ENCODE data around the gene AANAT.
A peak's percentile ranks its signal among the peaks of the same experiment; 100 is the strongest.

AANAT gene

GRCh38 chr17:76491271-76492122, 24.1 kb downstream of the AANAT start:
- DNase-seq, result no peak

GRCh38 chr17:76492123-76492988, 25.0 kb downstream of the AANAT start:
- no peak for DNase-seq

DNA sequence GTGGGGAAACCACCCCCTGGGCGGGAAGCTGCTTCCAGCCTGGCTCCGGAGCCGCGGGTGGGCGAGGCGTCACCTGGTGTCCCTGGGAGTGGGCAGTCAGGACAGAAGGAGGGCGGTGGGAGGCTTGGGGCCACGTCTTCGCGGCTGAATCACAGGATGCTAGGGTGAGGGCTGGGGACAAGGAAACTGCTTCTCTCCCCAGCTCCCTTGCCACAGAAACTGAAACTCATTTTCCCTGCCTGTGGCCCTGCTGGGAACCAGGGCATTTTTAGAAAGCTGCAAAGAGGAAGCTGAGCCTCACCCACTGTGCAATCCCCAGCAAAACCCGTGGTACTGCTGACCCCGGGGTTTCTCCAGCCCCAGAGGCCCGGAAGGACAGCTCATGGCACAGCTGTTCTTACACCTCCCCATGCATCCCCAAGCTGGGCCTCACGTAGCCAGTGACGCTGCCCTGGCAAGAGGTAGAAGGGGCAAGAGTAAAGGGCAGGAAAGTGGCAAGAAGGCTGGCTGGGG, 25.6 kb downstream of the AANAT start:
- DNase-seq, result no peak

- DNase-seq, result no peak
Observed at GRCh38 chr17:76493505-76494167, 26.2 kb downstream of the AANAT start.

DNA sequence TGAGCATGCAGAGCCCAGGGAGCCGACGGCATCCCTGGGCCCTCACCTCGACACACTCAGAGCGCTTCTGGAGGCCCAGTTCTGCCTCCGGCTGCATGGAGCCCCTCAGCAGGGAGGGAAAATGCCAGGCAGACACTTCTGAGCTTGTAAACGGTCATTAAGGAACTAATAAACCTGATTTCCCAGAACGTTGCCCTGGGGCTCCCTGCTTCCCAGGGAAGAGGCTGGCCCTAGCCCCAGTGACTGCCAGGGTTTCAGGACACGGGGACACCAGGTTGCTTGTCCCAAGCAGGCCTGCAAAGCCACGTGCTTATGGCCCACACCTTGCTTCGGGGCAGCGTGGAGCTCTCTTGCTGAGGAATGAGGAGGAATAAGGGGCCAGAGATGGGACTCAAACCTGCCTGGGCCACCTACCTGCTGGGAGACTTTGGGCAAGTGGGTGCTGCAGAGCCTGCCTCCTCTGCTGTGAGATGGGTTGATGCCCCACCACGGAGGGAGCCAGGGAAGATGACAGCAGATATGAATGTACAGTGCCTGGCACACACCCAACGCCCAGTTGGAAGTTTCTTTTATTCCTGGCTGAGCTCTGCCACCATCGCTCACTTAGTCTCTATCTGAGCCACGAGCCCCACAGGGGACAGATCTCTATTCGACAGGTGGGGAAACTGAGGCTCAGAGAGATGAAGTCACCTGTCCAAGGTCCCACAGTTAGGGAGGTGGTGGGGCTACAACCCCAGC, 28.4 kb downstream of the AANAT start:
- DNase-seq, result peak; percentile 16 to 36

GRCh38 chr17:76496464-76496863, 29.1 kb downstream of the AANAT start:
- no peak for DNase-seq

DNA sequence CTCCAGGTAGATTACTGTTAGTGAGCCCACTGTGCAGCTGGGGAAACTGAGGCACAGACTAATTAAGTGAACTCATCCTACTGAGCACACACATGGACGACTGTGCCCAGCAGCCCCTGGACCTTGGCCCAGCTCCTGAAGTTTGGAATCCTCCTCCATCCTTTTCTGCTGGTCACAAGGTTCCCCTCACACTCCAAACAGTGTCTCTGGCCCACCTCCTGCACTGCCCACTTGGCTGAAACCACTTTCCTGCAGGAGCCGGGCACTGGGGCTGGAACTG, 30.2 kb downstream of the AANAT start:
- DNase-seq, result no peak

DNA sequence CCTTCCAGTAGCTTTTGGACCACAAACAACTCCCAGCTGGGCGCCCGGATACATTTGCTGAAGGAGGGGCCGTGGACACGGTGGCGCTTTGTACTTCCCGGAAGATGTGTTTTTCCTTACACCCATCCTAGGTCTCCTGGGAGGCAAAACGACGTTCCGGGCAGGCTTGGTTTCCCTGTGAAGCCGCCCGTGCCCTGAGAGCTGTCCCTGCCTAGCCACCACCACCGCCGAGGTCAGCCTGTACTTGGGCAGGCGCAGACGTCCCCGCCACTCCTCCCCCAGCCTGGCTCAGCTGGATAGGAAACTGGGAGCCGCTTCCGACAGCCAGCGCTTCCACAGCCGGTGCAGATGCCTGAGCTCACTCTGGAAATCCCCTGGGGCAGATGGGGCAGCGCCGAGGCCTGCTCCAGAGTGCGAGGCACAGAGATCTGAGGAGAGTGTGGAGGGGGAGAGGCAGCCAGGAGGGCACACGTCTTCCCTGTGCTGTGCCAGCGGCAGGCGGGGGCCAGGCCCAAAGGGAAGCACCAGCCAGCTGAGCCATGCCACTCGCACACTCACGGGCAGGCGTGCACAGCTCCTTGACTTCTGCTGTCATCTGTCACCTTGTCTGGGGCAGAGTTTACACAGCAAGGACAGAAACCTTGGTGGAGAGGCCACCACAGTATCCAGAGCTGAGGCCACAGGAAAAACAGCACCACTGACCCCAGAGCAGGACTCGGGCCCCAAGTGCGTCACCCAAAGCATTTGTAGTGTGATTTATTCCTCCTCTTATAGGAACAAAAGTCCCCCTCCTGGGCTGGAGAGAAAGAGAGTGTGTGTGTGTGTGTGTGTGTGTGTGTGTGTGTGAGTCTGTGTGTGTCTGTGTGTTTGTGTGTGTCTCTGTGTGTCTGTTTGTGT, 30.8 kb downstream of the AANAT start:
- DNase-seq, result peak; percentile 59 to 91

DNA sequence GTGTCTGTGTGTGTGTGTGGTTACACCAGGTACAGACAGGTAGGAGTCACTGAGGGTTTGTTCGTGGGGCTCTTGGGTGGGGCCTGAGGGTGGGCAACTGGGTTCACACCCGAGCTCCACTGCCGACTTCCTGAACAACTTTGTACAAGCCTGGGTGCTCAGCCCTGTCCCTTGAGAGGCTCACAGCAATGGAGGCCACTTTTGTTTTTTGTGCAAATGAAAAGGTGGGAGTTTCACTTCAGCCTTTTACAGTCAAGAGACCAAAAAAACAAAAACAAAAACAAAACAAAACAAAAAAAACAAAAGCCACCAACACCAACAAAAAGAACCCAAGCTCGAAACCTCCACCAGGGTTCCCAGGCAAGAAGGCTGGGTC, 31.5 kb downstream of the AANAT start:
- no peak for DNase-seq

GRCh38 chr17:76499267-76499667, 31.9 kb downstream of the AANAT start:
- peak in 1 of 2 experiments; percentile 22 for DNase-seq

- no peak for DNase-seq
Observed at GRCh38 chr17:76500074-76500746, 32.8 kb downstream of the AANAT start.

- no peak for DNase-seq
Observed at GRCh38 chr17:76500747-76501017, 33.3 kb downstream of the AANAT start.

- peak in 1 of 2 experiments; percentile 84 for DNase-seq
Observed at GRCh38 chr17:76501018-76501826, 33.8 kb downstream of the AANAT start, which contains the start of gene RHBDF2. Gene RHBDF2 (minus strand): TSS chr17:76501423. CDS start chr17:76481524, 19,899 bp downstream.

DNA sequence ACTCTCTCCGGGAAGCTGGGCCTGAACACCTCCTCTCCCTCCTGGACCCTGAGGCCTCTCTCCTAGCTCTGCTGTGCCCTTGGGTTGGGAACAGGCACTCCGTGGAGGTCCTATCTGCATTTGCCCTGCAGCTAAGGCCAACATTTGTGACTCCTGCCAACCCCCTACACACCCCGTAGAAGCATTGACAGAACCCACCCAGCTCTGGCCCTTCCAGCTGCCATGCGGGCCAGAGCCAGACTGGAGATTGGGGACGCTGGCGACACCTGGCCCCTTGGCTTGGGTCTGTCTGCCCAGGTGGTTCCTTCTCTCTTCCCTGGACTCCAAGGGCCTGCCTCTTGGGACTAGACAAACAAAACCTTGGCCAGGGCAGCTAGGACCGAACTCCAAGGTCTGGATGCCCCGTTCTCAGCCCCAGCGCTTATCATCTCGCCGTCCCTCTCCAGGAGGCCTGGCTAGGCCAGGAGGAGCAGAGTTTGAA, 34.5 kb downstream of the AANAT start:
- no peak for DNase-seq

DNA sequence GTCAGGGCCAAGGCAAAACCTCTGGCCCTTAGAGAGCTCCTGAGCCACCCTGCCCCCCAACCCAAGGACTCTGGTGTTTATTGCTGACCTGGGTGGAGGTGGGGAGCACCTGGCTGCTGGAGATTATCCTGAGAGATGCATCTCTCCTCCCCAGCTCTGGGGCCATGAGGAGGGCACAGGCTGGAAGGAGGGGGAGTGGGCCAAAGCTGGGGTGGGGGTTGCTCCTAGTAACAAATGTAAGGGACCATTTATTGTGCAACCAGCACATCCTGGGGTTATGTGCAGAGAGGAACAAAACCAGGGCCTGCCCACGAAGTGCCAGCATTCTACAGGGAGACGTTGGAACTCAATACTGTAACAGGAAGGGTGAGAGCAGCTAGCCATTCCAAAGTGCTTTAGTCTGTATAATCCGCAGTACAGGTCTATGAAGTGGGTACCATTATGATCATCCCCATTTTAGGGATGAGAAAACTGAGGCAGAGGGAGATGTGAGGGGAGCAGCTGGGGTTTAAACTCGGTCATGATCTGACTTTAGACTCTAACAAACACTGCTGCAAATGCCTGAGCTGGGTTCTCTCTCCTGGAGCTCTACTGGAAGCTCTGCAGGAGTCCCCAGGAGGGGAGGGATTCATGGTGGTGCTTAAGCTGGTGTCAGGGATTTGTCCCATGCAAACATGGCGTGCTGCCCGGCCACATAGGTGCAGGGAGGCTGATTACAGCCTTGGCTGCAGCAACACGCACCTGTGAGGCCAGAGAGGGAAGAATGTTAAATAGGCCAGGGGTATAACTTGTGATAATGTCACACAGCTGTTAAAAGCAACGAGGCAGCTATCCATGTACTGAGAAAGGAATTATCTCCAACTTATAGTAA, 35.2 kb downstream of the AANAT start:
- DNase-seq, result no peak

- no peak for DNase-seq
Observed at GRCh38 chr17:76504117-76504516, 36.7 kb downstream of the AANAT start.

DNA sequence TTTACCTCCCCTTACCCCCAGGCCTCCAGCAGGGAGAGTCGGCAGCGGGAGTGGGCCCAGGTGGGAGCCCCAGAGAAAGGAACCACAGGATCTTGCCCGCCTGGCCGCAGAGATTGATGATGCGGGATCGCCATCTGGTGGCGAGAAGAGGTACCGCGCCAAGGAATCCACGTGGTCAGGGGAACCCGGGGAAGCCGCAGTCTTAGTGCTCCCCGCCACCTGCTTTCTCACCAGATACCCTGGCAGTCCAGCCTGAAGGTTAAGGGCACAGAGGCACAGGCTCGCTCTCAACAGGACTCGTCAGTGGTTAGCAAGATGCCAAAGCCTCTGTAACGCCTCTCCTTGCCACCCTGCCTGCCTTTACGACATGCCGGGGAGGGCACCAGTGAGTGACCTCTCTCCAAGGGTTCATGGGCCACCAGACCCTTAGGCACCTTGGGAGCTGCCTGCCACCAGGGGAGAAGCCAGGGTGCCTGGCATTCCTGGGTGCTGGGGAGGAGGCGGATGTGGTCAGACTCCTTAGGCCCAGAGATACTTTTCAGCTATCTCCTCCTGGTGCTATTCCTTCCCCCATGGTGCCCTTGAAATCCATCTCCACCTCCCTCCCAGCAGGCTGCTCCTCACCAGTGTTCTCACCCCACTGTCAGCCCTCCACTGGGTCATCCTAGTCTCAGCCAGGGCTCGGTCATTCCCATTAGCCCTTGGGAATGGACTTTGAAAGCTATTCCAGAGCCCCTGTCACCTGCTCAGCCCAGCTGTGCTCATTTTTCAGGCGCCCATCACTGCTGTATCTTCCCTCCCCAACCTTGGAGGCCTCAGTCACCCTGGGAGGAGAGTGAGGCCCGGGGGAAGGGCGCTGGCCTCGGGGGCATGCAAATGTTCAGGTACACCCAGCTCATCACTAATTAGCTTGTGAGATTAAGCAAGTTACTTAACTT, 39.3 kb downstream of the AANAT start:
- peak; percentile 53 to 86 for DNase-seq
